GM18505 (cell line): ENCODE data around the gene NXPH1.
A peak's percentile ranks its signal among the peaks of the same experiment; 100 is the strongest.

ENCODE experiments used
- ATAC-seq: cut with Tn5 transposase; IDR thresholded peaks from one replicate; pipeline ENCODE4 v1.9.1; 2021; ENCODE audit not compliant: unreplicated experiment
- POLR2A ChIP-seq: IDR thresholded peaks from 4 replicates; pipeline ENCODE4 v1.6.1; 2011; ENCODE audit warnings: borderline replicate concordance; ENCODE audit not compliant: insufficient read depth, insufficient read length; ENCODE audit errors: extremely low read depth

The NXPH1 gene

GRCh38 chr7:8418629-8419245 lies 14.7 kb upstream of the NXPH1 start:
- TF ChIP-seq POLR2A = no peak
- ATAC-seq = no peak

- no peak for ATAC-seq
- no peak for TF ChIP-seq POLR2A
Measured at GRCh38 chr7:8422177-8422576, 11.2 kb upstream of the NXPH1 start.

- no peak for ATAC-seq
- no peak for TF ChIP-seq POLR2A
Measured at GRCh38 chr7:8423057-8423456, 10.4 kb upstream of the NXPH1 start.

GRCh38 chr7:8425223-8425622 lies 8.2 kb upstream of the NXPH1 start:
- no peak for ATAC-seq
- TF ChIP-seq POLR2A = no peak

- TF ChIP-seq POLR2A = no peak
- ATAC-seq = no peak
Measured at GRCh38 chr7:8430643-8431042, 2.8 kb upstream of the NXPH1 start.

GRCh38 chr7:8434290-8435002 lies 1.0 kb downstream of the NXPH1 start:
- no peak for ATAC-seq
- no peak for TF ChIP-seq POLR2A

- no peak for ATAC-seq
- TF ChIP-seq POLR2A = no peak
Measured at GRCh38 chr7:8435095-8435494, 1.7 kb downstream of the NXPH1 start.

- ATAC-seq = no peak
- TF ChIP-seq POLR2A = no peak
Measured at GRCh38 chr7:8435590-8436545, 2.5 kb downstream of the NXPH1 start.

GRCh38 chr7:8436965-8437364 lies 3.6 kb downstream of the NXPH1 start:
- no peak for TF ChIP-seq POLR2A
- ATAC-seq = peak; percentile 77

GRCh38 chr7:8437606-8438005 lies 4.2 kb downstream of the NXPH1 start:
- no peak for ATAC-seq
- no peak for TF ChIP-seq POLR2A

- TF ChIP-seq POLR2A = no peak
- ATAC-seq = no peak
Measured at GRCh38 chr7:8440670-8441069, 7.3 kb downstream of the NXPH1 start.

- ATAC-seq = no peak
- no peak for TF ChIP-seq POLR2A
Measured at GRCh38 chr7:8441106-8441965, 7.9 kb downstream of the NXPH1 start.
